Fibroblast of lung (primary cell): ENCODE results near the gene FLRT2. TPM values are rescaled to one million over a fixed set of nuclear protein-coding genes. Genes with fewer than 3 reads are reported as not detected.

Source experiments
- DNase-seq, 2 donors: peaks; one replicate each; pipeline versions ENCODE4 v3.0.0 to v3.0.0-alpha.2; 2010; ENCODE audit warnings: low read depth in 2 of 2
- H2AFZ ChIP-seq: 2 replicates; pipeline ENCODE4 v1.5.1; 2012; ENCODE audit warnings: low read length, control low read depth, inconsistent platforms
- H3K27ac ChIP-seq: 2 replicates; pipeline ENCODE4 v1.5.1; 2011; ENCODE audit warnings: low read length, control low read depth; ENCODE audit not compliant: insufficient read depth
- H3K27me3 ChIP-seq: 2 replicates; pipeline ENCODE4 v1.5.1; 2011; ENCODE audit warnings: mild to moderate bottlenecking, low read length; ENCODE audit not compliant: control insufficient read depth, insufficient read depth
- H3K36me3 ChIP-seq: 2 replicates; pipeline ENCODE4 v1.5.1; 2011; ENCODE audit warnings: low read length; ENCODE audit not compliant: control insufficient read depth, insufficient read depth
- H3K4me1 ChIP-seq: 2 replicates; pipeline ENCODE4 v1.5.1; 2011; ENCODE audit warnings: low read length; ENCODE audit not compliant: control insufficient read depth, insufficient read depth; ENCODE audit errors: extremely low read depth
- H3K4me2 ChIP-seq: 2 replicates; pipeline ENCODE4 v1.5.1; 2011; ENCODE audit warnings: low read length, control low read depth; ENCODE audit not compliant: insufficient read depth; ENCODE audit errors: extremely low read depth
- H3K4me3 ChIP-seq, 4 experiments: fragments of 200-600 bp in 1 of 4; sonication (generic) in 1 of 4; replicated peaks in 1 of 4; 2 replicates each; pipeline ENCODE4 v1.5.1; 2011 to 2016; ENCODE audit warnings: low read length in 4 of 4, low read depth in 3 of 4, mild to moderate bottlenecking in 3 of 4, control low read depth in 2 of 4, inconsistent platforms in 1 of 4, mixed read lengths in 1 of 4; ENCODE audit not compliant: insufficient read depth in 1 of 4; ENCODE audit errors: control extremely low read depth in 1 of 4
- H3K79me2 ChIP-seq: 2 replicates; pipeline ENCODE4 v1.5.1; 2012; ENCODE audit warnings: mild to moderate bottlenecking, low read length, inconsistent platforms; ENCODE audit not compliant: control insufficient read depth, insufficient read depth
- H3K9ac ChIP-seq: 2 replicates; pipeline ENCODE4 v1.5.1; 2011; ENCODE audit warnings: mild to moderate bottlenecking, low read length, control low read depth; ENCODE audit not compliant: insufficient read depth
- H3K9me3 ChIP-seq: 2 replicates; pipeline ENCODE4 v1.5.1; 2012; ENCODE audit warnings: low read depth, low read length; ENCODE audit not compliant: control insufficient read depth, insufficient read depth
- H4K20me1 ChIP-seq: 2 replicates; pipeline ENCODE4 v1.5.1; 2011; ENCODE audit warnings: low read length; ENCODE audit not compliant: control insufficient read depth, insufficient read depth; ENCODE audit errors: extremely low read depth
- CTCF ChIP-seq, 2 donors: IDR thresholded peaks in 1 of 2; conservative IDR thresholded peaks in 1 of 2; 1 replicate in 1 of 2; 2 replicates in 1 of 2; pipeline ENCODE4 v1.5.1; 2011 to 2012; ENCODE audit warnings: low read length in 2 of 2, control low read depth in 1 of 2, inconsistent platforms in 1 of 2, low read depth in 1 of 2, mild to moderate bottlenecking in 1 of 2
- EZH2 ChIP-seq: IDR thresholded peaks from 2 replicates; pipeline ENCODE4 v1.5.1; 2012; ENCODE audit warnings: low read length, control low read depth, mild to moderate bottlenecking; ENCODE audit errors: missing control alignments
- polyA plus RNA-seq, 2 donors: library from polyadenylated mRNA; depleted of rRNA in 1 of 2; stranded (reverse) in 1 of 2; unstranded in 1 of 2; fragments of >200 nt; gene quantifications; 2 replicates each; pipeline ENCODE4 v1.2.1, GENCODE V29; 2011 to 2012; ENCODE audit warnings: missing spikeins in 1 of 2
- total RNA-seq: library from RNA; depleted of rRNA; stranded (reverse); fragments of >200 nt; gene quantifications from 2 replicates; pipeline ENCODE4 v1.2.1, GENCODE V29; 2014

FLRT2 gene
- total and polyA plus RNA-seq, 2 donors (not counting 1 experiment from before 2014, with no cell fraction given), result 4.6 to 14.5 TPM

- no peak overlapping the region for H3K4me2 ChIP-seq
- TF ChIP-seq CTCF (conservative IDR thresholded peaks at IDR 0.05 in 1 of 2, IDR thresholded peaks at IDR 0.05 in 1 of 2; ENCODE audit: low read depth in 1 of 2, low read length in 2 of 2), result no peak
- TF ChIP-seq EZH2, result no peak
- peak; percentile 23 to 72 for DNase-seq
- no peak overlapping the region for H3K9ac ChIP-seq
- H3K4me1 ChIP-seq, result peaks cover 6% of the 10 kb centered on the region
- no peak overlapping the region for H2AFZ ChIP-seq
- H3K27me3 ChIP-seq, result no peaks in the 10 kb centered on the region
- no peak overlapping the region for H3K4me3 ChIP-seq
- H3K9me3 ChIP-seq, result no peaks in the 10 kb centered on the region
- H3K79me2 ChIP-seq, result no peaks in the 10 kb centered on the region
- no peaks in the 10 kb centered on the region for H4K20me1 ChIP-seq
- no peak overlapping the region for H3K27ac ChIP-seq
- H3K36me3 ChIP-seq, result no peaks in the 10 kb centered on the region
These were observed 2.9 kb upstream of the FLRT2 start for GRCh38 chr14:85527006-85527405.

- Histone ChIP-seq H3K4me1 (peaks cover 6% of the 10 kb centered on the region), H2AFZ (no peak overlapping the region), H3K79me2 (no peaks in the 10 kb centered on the region), H3K27me3 (no peaks in the 10 kb centered on the region), H3K36me3 (no peaks in the 10 kb centered on the region), H3K9ac (no peak overlapping the region), H3K27ac (peak overlapping the region; percentile 10), H4K20me1 (no peaks in the 10 kb centered on the region), H3K4me2 (peak overlapping the region; percentile 8), H3K4me3 (peak overlapping the region in 1 of 4 experiments; percentile 85), H3K9me3 (no peaks in the 10 kb centered on the region)
- DNase-seq, result peak in 1 of 2 donors; percentile 25
- TF ChIP-seq EZH2 (no peak), CTCF (conservative IDR thresholded peaks at IDR 0.05 in 1 of 2, IDR thresholded peaks at IDR 0.05 in 1 of 2; ENCODE audit: low read depth in 1 of 2, low read length in 2 of 2) (no peak)
These were observed 2.4 kb upstream of the FLRT2 start for GRCh38 chr14:85527445-85528035.

GRCh38 chr14:85528080-85528896 is 1.7 kb upstream of the FLRT2 start:
- peak overlapping the region; percentile 98 for H3K4me2 ChIP-seq
- no peaks in the 10 kb centered on the region for H3K9me3 ChIP-seq
- H3K4me3 ChIP-seq, result peak overlapping the region; percentile 67 to 85 (median 76)
- no peaks in the 10 kb centered on the region for H4K20me1 ChIP-seq
- no peaks in the 10 kb centered on the region for H3K27me3 ChIP-seq
- peak overlapping the region; percentile 85 for H2AFZ ChIP-seq
- no peaks in the 10 kb centered on the region for H3K36me3 ChIP-seq
- peak overlapping the region; percentile 69 for H3K27ac ChIP-seq
- H3K9ac ChIP-seq, result no peak overlapping the region
- H3K4me1 ChIP-seq, result peaks cover 9% of the 10 kb centered on the region
- DNase-seq, result peak; percentile 89 to 93
- H3K79me2 ChIP-seq, result no peaks in the 10 kb centered on the region
- TF ChIP-seq EZH2 (no peak), CTCF (conservative IDR thresholded peaks at IDR 0.05 in 1 of 2, IDR thresholded peaks at IDR 0.05 in 1 of 2; ENCODE audit: low read depth in 1 of 2, low read length in 2 of 2) (peak; percentile 74 to 79)
